ENCODE data around the gene NPLOC4.

Gene NPLOC4

DNA sequence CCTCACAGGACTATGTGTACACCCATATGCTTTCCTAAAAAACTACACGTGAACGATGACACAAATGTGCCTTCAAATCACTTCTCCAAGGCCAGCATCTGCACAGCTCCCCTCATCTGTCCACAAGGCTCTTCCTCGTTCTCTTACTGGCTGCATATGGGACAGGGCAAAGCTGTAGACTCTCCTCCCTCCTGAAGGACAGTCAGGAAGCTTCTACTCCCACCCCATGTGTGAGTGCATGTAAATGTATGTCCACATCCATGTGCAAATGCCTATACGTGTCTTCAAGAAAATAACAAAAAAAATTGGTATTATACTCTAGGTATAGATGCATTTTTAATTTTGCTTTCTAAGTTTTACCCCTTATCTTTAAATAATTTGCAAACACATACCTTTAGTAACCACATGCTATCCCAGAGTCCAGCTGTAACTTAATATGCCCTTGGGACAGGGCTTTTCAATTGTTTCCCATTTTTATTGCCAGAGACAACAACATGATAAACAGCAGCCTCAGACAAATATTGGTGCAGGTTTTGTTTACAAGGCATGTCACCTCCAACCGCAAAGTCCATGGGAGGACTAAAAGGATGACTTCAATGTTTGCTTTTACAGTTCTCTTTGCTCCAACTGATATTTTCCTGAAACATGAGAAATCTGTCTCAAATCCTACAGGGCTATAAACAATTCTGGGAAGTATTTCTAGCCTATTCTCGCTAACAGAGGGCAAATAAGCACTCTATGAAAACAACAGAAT is 53.1 kb downstream of the NPLOC4 start:
- DNase-seq (ENCODE audit: low read depth in 3 of 3): no peak

DNA sequence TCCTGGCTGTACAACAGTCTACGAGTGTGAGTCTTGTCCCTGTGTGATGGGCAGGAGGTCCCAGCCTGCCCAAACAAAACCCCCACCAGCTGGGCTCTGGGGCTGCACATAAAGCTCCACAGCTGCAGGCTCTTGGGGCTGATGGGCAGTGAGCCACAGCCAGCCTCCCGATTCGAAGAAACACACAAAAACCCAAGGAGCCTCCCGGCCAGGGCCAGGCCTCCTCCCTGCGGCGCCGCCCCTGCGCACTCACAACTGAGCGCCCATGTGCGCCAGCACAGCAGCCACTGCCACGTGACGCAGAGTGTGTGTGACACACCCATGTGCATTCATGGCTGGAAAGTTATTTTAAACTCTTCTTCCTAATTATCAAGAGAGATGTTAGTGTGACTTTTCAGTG is 54.2 kb downstream of the NPLOC4 start:
- no peak for DNase-seq (ENCODE audit: low read depth in 3 of 3)

DNA sequence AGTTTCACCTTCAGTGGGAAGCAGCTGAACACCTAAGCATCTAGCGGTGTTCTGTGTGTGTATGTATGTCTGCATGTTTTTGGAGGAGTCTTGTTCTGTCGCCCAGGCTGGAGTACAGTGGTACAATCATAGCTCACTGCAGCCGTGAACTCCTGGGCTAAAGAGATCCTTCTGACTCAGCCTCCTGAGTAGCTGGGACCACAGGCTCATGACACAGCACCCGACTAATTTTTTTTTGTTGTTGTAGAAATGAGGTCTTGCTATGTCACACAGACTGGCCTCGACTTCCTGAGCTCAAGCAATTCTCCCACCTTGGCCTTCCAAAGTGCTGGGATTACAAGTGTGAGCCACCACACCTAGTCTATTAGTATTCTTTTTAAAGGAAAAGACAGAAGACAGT is 54.6 kb downstream of the NPLOC4 start:
- DNase-seq (ENCODE audit: low read depth in 3 of 3): no peak

DNA sequence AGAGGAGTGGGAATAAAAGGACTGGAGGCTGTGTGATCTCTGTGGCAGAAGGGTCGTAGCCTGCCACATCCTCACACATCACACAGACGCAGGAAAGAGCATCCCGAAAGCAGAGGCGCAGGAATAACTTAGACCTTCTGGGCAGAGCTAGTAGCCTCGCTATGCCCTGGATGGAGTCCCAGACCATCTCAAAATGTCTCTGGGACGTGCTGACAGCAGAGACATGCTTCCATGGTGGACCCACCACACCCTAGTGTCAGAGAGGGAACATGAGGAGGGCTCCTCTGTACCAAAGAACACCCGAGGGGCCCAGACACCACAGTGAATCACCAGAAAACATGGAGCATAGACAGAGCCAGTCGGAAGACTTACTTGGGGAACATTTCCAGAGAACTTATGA is 55.2 kb downstream of the NPLOC4 start:
- DNase-seq (ENCODE audit: low read depth in 3 of 3): no peak

DNA sequence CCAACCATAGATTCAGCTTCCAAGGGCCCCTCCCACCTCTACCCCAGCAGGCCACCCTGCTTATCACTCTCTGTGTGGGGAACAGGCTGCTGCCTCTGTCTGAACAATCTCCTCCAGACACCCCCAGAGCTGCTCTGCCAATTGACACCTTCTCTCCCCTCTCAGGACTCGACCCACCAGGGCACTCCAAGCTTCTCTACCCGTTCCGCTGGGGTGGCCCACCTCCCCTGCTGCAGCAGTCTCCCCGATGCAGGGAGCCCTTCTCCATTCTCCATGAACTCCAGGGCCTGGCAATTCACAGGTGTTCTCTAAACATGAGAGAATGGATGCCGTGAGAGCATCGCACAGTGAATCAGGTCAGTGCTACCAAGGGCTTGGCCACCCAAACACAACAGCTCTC is 56.4 kb downstream of the NPLOC4 start:
- no peak for DNase-seq (ENCODE audit: low read depth in 3 of 3)

DNA sequence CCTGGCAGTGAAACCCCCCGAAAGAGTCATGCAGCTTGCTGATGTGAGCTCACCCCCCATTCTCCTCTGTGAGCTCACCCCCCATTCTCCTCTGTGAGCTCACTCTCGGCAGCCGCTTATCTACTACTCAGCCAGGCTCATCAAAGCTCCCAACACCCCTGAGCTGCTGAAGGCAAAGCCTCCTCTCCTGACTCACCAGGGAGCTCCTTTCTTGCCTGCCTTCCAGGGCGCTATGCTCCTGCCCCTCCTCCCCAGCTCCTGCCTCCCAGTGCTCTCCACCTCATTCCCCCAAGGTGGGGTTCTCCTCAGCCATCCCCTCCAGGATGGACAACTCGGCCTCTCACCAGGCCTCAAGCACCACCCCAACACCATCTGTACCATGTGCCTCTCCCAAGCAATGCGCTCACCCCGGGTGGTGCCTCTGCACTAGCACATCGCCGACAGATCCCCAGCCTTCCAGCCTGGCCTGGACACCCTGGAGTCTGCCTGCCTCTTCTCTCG is 57.0 kb downstream of the NPLOC4 start:
- no peak for DNase-seq (ENCODE audit: low read depth in 3 of 3)

DNA sequence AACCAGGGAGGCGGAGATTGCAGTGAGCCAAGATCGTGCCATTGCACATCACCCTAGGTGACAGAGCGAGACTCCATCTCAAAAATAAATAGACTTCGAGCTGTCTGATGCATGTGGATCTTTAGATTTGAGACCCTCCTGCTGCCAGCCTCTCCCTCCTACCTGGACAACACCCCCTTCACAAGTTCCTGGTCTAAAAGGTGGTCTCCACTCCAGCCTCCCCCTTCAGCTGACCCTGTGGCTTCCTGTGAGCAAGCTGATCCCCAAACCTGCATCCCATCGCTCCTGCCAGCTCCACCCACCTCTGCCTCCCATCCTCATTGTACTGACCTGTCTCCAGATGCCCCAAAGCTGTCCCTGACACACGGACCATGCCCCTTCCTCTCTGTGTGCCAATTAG is 57.6 kb downstream of the NPLOC4 start:
- no peak for DNase-seq (ENCODE audit: low read depth in 3 of 3)

DNA sequence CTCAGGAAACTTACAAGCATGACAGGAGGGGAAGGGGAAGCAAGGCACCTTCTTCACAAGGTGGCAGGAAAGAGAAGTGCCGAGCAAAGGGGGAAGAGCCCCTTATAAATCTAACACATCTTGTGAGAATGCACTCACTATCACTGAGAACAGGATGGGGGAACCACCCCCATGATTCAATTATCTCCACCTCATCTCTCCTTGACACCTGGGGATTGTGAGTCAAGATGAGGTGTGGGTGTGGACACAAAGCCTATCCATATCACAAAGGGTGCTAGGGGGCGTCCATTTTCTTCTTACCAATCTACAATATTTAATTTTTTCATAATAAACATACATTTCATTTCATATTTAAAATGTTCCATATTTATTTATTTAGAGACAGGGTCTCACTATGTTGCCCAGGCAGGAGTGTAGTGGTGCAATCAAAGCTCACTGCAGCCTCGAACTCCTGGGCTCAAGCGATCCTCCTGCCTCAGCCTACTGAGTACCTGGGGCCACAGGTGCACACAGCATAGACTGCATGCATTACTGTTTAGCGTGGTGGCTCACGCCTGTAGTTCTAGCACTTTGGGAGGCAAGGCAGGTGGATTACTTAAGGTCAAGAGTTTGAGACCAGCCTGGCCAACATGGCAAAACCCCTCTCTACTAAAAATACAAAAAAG is 58.2 kb downstream of the NPLOC4 start:
- no peak for DNase-seq (ENCODE audit: low read depth in 3 of 3)

DNA sequence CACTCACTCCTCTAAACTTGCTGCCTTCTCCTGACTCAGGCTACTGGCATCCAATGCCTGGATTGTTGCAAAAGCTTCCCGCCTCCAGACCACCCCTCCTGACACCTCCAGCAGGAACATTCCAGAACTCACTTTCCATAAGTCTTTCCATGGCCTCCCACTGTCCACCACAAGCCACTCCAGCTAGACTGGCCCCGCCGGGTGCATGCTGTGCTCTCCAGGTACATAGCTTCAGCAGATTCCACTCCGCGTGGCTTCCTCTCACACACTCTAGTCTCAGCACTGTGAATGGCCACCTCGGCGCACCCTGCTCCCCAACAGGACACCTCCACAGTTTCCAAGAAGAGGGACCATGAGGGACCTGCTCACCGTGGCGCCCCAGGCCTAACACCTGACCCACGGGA is 58.9 kb downstream of the NPLOC4 start:
- DNase-seq (ENCODE audit: low read depth in 3 of 3): no peak

DNA sequence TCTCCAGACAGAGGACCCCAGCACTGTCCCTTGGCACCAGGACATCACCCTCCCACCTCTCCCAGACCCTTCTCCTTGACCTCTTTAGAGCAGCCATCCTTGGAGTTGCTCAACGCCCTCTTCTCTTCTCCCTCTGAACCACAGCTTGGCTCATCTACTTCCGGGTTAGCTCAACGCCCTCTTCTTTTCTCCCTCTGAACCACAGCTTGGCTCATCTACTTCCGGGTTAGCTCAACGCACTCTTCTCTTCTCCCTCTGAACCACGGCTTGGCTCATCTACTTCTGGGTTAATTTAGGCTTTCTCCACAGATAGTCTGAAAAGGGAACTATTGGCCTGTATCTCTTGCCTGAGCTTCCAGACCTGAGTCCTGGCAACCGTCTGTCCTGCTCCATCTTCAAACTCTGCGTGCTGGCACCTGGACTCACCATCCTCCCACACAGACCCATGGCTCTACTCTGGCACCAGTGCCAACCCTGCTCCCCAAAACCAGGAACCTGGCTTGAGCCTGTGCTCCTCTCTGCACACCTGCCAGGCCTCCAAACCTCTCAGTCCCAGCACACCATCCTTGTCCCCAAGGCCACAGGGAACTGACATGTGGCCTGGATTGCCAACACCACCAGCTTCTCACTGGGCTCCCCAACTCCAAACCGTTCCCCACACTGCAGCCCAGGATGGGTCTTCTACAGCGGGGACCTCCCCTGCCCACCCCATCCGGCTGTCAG is 59.5 kb downstream of the NPLOC4 start:
- no peak for DNase-seq (ENCODE audit: low read depth in 3 of 3)

DNA sequence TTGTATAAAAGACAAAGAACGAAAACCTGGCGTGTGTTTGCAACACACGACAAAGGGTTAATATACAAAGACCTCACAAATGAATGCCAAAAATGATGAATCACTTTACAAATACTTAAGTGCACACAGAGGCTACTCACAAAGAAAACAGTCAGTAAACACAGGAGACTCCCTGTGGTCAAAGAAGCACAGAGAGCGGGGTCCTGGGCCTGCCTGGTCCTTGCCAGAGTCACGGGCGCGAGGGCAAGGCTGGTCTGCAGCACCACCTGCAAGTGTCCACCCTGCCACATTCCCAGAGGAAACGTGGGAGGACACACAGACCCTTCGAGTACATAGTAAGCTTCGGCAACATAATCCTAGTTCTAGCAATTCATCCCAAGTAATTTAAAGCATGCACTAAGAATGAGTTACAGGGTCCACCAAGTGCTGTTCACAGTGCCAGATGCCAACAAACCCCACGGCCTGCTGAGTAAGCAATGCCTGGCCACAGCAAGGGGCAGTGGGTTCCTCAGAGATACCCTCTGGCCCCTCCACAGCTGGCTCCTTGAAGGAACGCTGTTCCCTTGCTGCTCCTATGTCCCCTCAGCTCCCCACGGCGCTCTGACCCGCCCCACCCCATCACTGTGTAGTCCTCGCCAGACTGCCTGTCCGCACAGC is 60.2 kb downstream of the NPLOC4 start:
- DNase-seq (ENCODE audit: low read depth in 3 of 3): no peak

DNA sequence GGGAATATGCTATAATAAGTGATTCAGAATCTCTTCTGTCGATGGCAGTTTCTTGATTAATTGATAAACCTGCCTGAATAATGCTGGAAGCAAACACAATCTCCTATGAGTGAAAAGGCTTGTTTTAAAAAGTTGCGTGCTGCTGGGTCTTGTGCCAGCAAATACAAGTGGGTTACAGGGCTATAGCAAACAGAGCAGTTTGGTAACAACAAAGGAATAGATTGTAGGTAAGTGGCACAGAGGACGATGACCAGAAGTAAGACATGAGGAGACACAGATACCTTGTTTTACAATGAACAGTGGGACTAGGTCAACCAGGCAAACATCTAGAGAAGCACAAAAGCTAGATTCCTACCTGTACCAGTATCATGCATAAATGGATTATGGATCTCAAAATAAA is 61.1 kb downstream of the NPLOC4 start:
- no peak for DNase-seq (ENCODE audit: low read depth in 3 of 3)

DNA sequence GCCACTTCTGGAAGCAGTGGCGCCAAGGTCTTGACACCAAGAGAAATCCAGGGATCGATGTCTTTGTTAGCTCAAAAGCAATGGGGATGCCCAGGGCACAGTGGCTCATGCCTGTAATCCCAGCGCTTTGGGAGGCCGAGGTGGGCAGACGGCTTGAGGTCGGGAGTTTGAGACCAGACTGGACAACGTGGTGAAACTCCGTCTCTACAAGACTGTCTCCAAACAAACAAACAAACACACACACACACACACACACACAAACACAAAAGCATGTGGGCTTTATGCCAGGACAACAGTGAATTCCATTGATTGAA is 62.3 kb downstream of the NPLOC4 start:
- DNase-seq (ENCODE audit: low read depth in 3 of 3): no peak

DNA sequence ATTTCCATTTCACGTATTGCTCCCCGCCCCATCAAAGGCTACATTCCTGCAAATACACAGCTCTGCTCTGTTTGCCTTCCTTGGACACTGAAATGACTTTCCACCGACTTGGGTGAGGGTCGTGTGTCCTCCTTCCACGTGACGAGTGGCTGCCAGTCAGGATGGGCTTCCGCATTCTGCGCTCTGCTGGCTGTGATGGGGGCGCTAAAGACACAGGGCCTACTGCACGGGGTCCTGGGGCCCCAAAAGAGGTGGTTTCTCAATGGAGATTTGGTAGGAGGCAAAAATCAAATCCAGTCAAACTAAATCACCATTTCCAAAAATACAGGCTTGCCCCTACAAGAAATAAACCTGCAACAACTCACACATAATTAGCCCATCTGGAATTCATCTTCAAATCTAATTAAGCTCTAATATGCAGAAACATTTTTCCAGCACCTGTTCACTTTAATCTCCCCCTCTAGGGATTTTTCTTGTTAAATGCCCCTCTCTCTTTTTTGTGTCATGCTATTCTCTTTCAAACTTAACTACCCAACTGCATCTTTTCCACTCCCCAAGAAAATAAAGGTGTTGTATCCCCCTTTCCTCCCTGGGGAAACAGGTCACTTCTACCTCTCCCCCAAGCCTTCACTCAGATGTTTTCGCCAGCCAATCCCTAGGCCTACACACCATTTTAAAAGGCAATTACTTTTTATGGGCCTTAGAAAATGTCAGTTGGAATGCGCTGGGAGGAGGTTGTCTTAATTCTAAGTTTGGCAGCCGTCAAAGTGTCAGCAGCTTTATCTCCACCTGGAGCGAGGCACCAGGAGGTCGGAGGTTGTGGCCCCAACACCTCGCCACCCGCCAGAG is 62.9 kb downstream of the NPLOC4 start:
- no peak for DNase-seq (ENCODE audit: low read depth in 3 of 3)

DNA sequence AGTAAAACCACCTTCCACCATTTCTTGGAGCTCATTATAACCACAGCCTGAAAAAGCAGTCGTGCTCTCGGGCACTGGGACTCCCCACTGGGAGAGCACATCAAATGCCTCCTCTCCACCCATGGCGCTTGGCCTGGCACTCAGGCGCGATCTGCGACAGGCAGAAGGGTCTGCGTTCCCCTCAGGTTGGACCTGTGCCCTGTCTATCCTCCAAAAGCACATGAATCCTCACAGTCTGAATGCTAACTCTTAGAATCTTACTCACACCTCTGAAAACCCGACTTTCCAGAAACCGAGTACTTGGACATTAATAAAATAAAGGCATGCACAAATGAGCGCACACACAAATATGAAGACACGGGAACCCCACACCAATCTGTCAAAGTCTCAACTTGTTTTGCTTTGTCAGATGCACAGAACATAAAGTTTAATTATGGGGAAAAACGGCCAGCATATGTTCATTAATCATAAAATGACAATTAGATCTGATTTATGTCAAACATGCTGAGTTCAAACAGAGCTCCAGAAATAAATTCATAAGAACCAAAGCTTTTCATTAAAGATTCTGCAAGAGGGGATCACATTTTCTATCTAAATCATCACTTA is 64.2 kb downstream of the NPLOC4 start:
- DNase-seq (ENCODE audit: low read depth in 3 of 3): no peak

DNA sequence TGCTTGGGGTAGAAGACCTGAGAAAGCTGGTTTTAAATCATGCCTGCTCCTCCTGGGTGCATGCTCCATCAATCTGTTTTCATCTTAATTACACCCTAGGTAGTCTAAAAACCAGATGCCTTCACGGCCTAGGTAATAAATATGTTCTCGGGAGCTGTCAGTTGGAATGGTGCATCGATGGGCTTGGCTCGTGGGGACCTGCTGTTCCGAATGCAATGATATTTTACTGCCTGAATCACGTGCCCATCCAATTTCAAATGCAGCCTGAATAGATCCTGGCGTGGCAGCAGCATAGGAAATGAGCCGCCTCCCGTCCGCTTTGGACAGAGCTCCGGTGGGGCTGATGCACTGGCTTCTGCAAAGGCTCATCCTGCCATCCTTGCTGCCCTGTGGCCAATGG is 65.9 kb downstream of the NPLOC4 start:
- DNase-seq (ENCODE audit: low read depth in 3 of 3): no peak

DNA sequence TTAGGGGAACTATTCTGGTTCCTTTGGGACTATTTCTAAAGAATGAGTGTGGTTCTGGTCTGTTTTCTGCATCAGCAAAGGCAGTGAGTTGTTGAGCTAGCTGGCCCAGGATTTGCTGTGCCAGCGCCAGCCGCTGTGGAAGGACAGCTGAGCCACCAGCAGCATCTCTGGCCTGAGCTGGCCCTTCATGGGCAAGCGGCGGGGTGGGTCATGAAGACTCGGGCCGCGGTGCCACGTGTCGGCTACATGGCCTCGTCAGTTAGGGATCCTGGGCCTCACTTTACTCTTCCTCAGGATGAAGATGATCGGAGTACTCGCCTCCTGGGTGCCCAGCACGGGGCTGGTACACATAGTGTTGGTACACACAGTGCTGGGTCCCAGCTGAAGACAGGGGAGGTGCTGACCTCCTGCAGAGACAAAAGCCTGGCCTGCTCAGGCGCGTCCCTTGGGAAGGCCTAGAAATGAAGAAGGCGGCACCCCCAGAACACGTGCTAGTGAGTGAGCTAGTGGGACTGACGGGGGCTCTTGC is 66.9 kb downstream of the NPLOC4 start:
- no peak for DNase-seq (ENCODE audit: low read depth in 3 of 3)

DNA sequence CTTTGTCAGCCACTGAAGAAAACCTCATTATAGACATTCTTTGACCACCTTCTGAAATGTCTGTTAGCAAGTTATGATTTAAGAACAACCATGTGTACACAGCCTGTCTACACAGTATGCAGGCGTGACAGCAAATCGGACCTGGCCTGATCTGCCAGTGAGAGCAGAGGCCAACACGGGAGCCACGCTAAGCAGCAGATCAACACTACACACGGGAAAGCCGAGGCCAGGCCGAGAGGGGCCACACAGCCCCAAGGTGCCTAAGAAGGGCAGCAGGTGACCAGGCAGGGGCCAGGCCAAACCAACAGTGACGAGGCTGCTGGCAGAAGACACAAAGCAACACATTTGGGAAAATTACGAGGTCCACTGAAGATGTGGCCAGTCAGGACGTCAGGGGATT is 68.5 kb downstream of the NPLOC4 start:
- no peak for DNase-seq (ENCODE audit: low read depth in 3 of 3)

DNA sequence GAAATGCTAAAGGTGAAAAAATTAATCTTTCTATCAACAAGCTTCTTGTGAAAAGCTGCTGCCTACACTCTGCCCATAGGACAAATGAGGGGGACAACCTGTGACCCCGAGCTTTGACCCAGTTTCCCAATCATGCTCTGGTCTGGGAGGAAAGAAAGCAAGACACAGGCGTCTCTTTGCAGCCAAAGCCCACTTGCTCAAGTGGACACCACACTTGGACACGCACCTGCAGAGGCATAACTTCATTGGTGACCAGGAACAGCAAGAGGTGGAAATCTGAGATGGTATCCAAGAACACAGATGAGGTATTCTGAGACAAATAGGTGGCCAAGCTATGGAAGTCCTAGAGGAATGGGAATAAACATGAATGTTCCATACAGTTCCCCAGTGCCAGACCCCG is 69.7 kb downstream of the NPLOC4 start:
- no peak for DNase-seq (ENCODE audit: low read depth in 3 of 3)

DNA sequence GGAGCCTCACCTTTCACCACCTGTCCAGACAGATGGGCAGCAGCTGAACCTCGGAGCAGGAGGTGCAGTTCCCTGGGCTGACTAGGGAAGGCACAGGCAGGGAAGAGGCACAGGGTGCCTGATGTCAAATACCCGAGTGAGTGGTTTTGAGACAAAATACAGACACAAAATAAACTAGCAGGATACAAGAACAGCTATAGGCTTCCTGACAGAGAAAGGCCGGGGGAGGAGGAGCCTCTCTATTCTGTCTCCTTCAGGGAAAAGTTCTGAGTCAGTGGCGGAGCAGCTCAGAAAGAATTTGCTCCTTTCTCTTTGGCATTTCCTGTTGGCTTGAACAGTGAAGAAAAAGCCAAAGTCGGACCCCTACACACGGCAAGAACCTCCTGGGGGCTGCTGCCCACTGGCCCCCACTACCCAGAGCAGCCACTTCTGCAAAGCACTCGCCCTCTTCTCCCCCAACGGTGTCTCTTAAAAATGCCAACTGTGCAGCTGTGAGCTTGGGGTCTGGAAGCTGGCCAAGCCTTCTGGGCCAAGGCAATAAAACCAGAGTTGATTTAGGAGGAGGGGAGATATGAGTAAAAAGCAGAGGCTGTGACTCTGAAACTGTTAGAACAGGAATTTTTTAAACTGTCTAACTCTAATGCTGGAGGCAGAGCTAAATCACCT is 70.3 kb downstream of the NPLOC4 start:
- no peak for DNase-seq (ENCODE audit: low read depth in 3 of 3)
